Measurements from ENCODE around the gene GALNT16.
"Not testable (repeated sequence)": the region's sequence is repeated elsewhere in the genome, so short reads cannot be mapped to it uniquely, and the experiment has no call there.

The GALNT16 gene

GRCh38 chr14:69285661-69286255 lies 25.8 kb downstream of the GALNT16 start:
- Mint-ChIP-seq H3K36me3 (ENCODE audit: low read depth) (no peaks in the 10 kb centered on the region), H3K27me3 (ENCODE audit: low read depth) (peaks cover 3% of the 10 kb centered on the region), H3K4me3 (no peak overlapping the region), H3K4me1 (ENCODE audit: low read depth) (no peaks in the 10 kb centered on the region), H3K9me3 (no peaks in the 10 kb centered on the region), H3K27ac (no peak overlapping the region)

- Mint-ChIP-seq H3K27ac (no peak overlapping the region), H3K9me3 (no peaks in the 10 kb centered on the region), H3K27me3 (ENCODE audit: low read depth) (no peaks in the 10 kb centered on the region), H3K36me3 (ENCODE audit: low read depth) (no peaks in the 10 kb centered on the region), H3K4me1 (ENCODE audit: low read depth) (no peaks in the 10 kb centered on the region), H3K4me3 (no peak overlapping the region)
These were observed 27.4 kb downstream of the GALNT16 start for GRCh38 chr14:69287098-69288010.

GRCh38 chr14:69288011-69288771 lies 28.2 kb downstream of the GALNT16 start:
- H3K4me1 Mint-ChIP-seq (ENCODE audit: low read depth) = no peaks in the 10 kb centered on the region
- H3K4me3 Mint-ChIP-seq = no peak overlapping the region
- H3K27me3 Mint-ChIP-seq (ENCODE audit: low read depth) = no peaks in the 10 kb centered on the region
- H3K36me3 Mint-ChIP-seq (ENCODE audit: low read depth) = no peaks in the 10 kb centered on the region
- H3K9me3 Mint-ChIP-seq = no peaks in the 10 kb centered on the region
- no peak overlapping the region for H3K27ac Mint-ChIP-seq

- Mint-ChIP-seq H3K4me3 (no peak overlapping the region), H3K4me1 (ENCODE audit: low read depth) (no peaks in the 10 kb centered on the region), H3K36me3 (ENCODE audit: low read depth) (no peaks in the 10 kb centered on the region), H3K27me3 (ENCODE audit: low read depth) (no peaks in the 10 kb centered on the region), H3K27ac (no peak overlapping the region), H3K9me3 (no peaks in the 10 kb centered on the region)
These were observed 29.2 kb downstream of the GALNT16 start for GRCh38 chr14:69288956-69289705.

- H3K36me3 Mint-ChIP-seq (ENCODE audit: low read depth) = no peaks in the 10 kb centered on the region
- H3K4me3 Mint-ChIP-seq = no peak overlapping the region
- H3K9me3 Mint-ChIP-seq = no peaks in the 10 kb centered on the region
- no peak overlapping the region for H3K27ac Mint-ChIP-seq
- H3K27me3 Mint-ChIP-seq (ENCODE audit: low read depth) = no peaks in the 10 kb centered on the region
- no peaks in the 10 kb centered on the region for H3K4me1 Mint-ChIP-seq (ENCODE audit: low read depth)
These were observed 30.0 kb downstream of the GALNT16 start for GRCh38 chr14:69289811-69290520.

- not testable (repeated sequence) for H3K27me3 Mint-ChIP-seq (ENCODE audit: low read depth); H3K27ac Mint-ChIP-seq; H3K9me3 Mint-ChIP-seq; H3K4me1 Mint-ChIP-seq (ENCODE audit: low read depth); H3K36me3 Mint-ChIP-seq (ENCODE audit: low read depth); H3K4me3 Mint-ChIP-seq
These were observed 30.9 kb downstream of the GALNT16 start for GRCh38 chr14:69290881-69291280.

- H3K9me3 Mint-ChIP-seq = no peaks in the 10 kb centered on the region
- no peak overlapping the region for H3K27ac Mint-ChIP-seq
- H3K4me3 Mint-ChIP-seq = no peak overlapping the region
- H3K4me1 Mint-ChIP-seq (ENCODE audit: low read depth) = no peaks in the 10 kb centered on the region
- H3K36me3 Mint-ChIP-seq (ENCODE audit: low read depth) = no peaks in the 10 kb centered on the region
- no peaks in the 10 kb centered on the region for H3K27me3 Mint-ChIP-seq (ENCODE audit: low read depth)
These were observed 31.4 kb downstream of the GALNT16 start for GRCh38 chr14:69291396-69291795.

GRCh38 chr14:69291891-69292561 lies 32.1 kb downstream of the GALNT16 start:
- Mint-ChIP-seq H3K27me3 (ENCODE audit: low read depth) (no peaks in the 10 kb centered on the region), H3K4me1 (ENCODE audit: low read depth) (no peaks in the 10 kb centered on the region), H3K27ac (no peak overlapping the region), H3K36me3 (ENCODE audit: low read depth) (no peaks in the 10 kb centered on the region), H3K4me3 (no peak overlapping the region), H3K9me3 (no peaks in the 10 kb centered on the region)

GRCh38 chr14:69298131-69299071 lies 38.4 kb downstream of the GALNT16 start:
- no peaks in the 10 kb centered on the region for H3K9me3 Mint-ChIP-seq
- H3K4me1 Mint-ChIP-seq (ENCODE audit: low read depth) = no peaks in the 10 kb centered on the region
- no peak overlapping the region for H3K4me3 Mint-ChIP-seq
- peaks cover 20% of the 10 kb centered on the region for H3K27me3 Mint-ChIP-seq (ENCODE audit: low read depth)
- no peaks in the 10 kb centered on the region for H3K36me3 Mint-ChIP-seq (ENCODE audit: low read depth)
- no peak overlapping the region for H3K27ac Mint-ChIP-seq

GRCh38 chr14:69299286-69300035 lies 39.5 kb downstream of the GALNT16 start:
- H3K4me1 Mint-ChIP-seq (ENCODE audit: low read depth) = no peaks in the 10 kb centered on the region
- no peaks in the 10 kb centered on the region for H3K36me3 Mint-ChIP-seq (ENCODE audit: low read depth)
- no peak overlapping the region for H3K4me3 Mint-ChIP-seq
- H3K27me3 Mint-ChIP-seq (ENCODE audit: low read depth) = peaks cover 25% of the 10 kb centered on the region
- H3K27ac Mint-ChIP-seq = no peak overlapping the region
- no peaks in the 10 kb centered on the region for H3K9me3 Mint-ChIP-seq

- Mint-ChIP-seq H3K4me3 (no peak overlapping the region), H3K36me3 (ENCODE audit: low read depth) (no peaks in the 10 kb centered on the region), H3K9me3 (no peaks in the 10 kb centered on the region), H3K4me1 (ENCODE audit: low read depth) (no peaks in the 10 kb centered on the region), H3K27ac (no peak overlapping the region), H3K27me3 (ENCODE audit: low read depth) (peaks cover 29% of the 10 kb centered on the region)
These were observed 40.8 kb downstream of the GALNT16 start for GRCh38 chr14:69300601-69301221.

GRCh38 chr14:69303086-69303485 lies 43.1 kb downstream of the GALNT16 start:
- Mint-ChIP-seq H3K4me1 (ENCODE audit: low read depth) (no peaks in the 10 kb centered on the region), H3K4me3 (no peak overlapping the region), H3K9me3 (no peaks in the 10 kb centered on the region), H3K36me3 (ENCODE audit: low read depth) (no peaks in the 10 kb centered on the region), H3K27me3 (ENCODE audit: low read depth) (peaks cover 33% of the 10 kb centered on the region), H3K27ac (no peak overlapping the region)

All from T-helper 1 cell treated with Interleukin-12 subunit alpha and Interleukin-12 subunit beta and Interleukin-4 antibody, amounts not matched to agents 30 μg/mL and 1 μg/mL, for 36 hours (primary cell).